Measurements from ENCODE around the gene EIF3K.

EIF3K gene

GRCh38 chr19:38650911-38651584 lies 32.1 kb downstream of the EIF3K start:
- no peak for DNase-seq

GRCh38 chr19:38653028-38653571 lies 34.1 kb downstream of the EIF3K start:
- no peak for DNase-seq

GRCh38 chr19:38654628-38655055 lies 35.7 kb downstream of the EIF3K start:
- DNase-seq: no peak

GRCh38 chr19:38655148-38655824 lies 36.3 kb downstream of the EIF3K start:
- no peak for DNase-seq

- no peak for DNase-seq
These were observed 37.4 kb downstream of the EIF3K start for GRCh38 chr19:38656171-38656981.

- no peak for DNase-seq
These were observed 38.7 kb downstream of the EIF3K start for GRCh38 chr19:38657633-38658222.

- DNase-seq: no peak
These were observed 39.7 kb downstream of the EIF3K start for GRCh38 chr19:38658462-38659306.

GRCh38 chr19:38660724-38661123 lies 41.7 kb downstream of the EIF3K start:
- no peak for DNase-seq

GRCh38 chr19:38661136-38661535 lies 42.1 kb downstream of the EIF3K start:
- no peak for DNase-seq

- DNase-seq: no peak
These were observed 43.0 kb downstream of the EIF3K start for GRCh38 chr19:38661996-38662395.

GRCh38 chr19:38662537-38663155 lies 43.7 kb downstream of the EIF3K start:
- DNase-seq: no peak

GRCh38 chr19:38663156-38663651 lies 44.2 kb downstream of the EIF3K start:
- no peak for DNase-seq

- DNase-seq: no peak
These were observed 45.0 kb downstream of the EIF3K start for GRCh38 chr19:38663957-38664502.

- DNase-seq: no peak
These were observed 45.7 kb downstream of the EIF3K start for GRCh38 chr19:38664503-38665211.

GRCh38 chr19:38665219-38665931 lies 46.4 kb downstream of the EIF3K start:
- no peak for DNase-seq

- DNase-seq: no peak
These were observed 47.1 kb downstream of the EIF3K start for GRCh38 chr19:38665950-38666662.

GRCh38 chr19:38666663-38667511 lies 47.9 kb downstream of the EIF3K start:
- no peak for DNase-seq

GRCh38 chr19:38667661-38668171 lies 48.7 kb downstream of the EIF3K start:
- DNase-seq: no peak
